BJ (cell line): ENCODE measurements around the gene USE1. TPM values are rescaled to one million over a fixed set of nuclear protein-coding genes. Genes with fewer than 3 reads are reported as not detected.

Source experiments
- CTCF ChIA-PET: fragments of 350-600 bp; formaldehyde crosslinking; extraction: SDS; loops from one replicate; lab custom pipeline; 2021; ENCODE audit warnings: antibody characterized with exemption, inconsistent platforms; lab: Yijun Ruan, JAX
- POLR2A ChIA-PET: fragments of 300-600 bp; sonication (Branson Sonifier 250); formaldehyde crosslinking; extraction: SDS; loops from one replicate; lab custom pipeline; 2021; ENCODE audit warnings: antibody characterized with exemption; lab: Charles Lee
- DNase-seq: peaks from one replicate; pipeline ENCODE4 v3.0.0-alpha.2; 2011; ENCODE audit warnings: low read depth
- H3K27me3 ChIP-seq: 2 replicates; pipeline ENCODE4 v1.6.0; 2011; ENCODE audit warnings: low read length; ENCODE audit not compliant: control insufficient read depth, insufficient read depth
- H3K36me3 ChIP-seq: 2 replicates; pipeline ENCODE4 v1.5.1; 2011; ENCODE audit warnings: low read length; ENCODE audit not compliant: control insufficient read depth, insufficient read depth
- H3K4me3 ChIP-seq: 2 replicates; pipeline ENCODE4 v1.5.1; 2011; ENCODE audit warnings: low read depth, mild to moderate bottlenecking, control low read depth, low read length
- CTCF ChIP-seq: IDR thresholded peaks from 2 replicates; pipeline ENCODE4 v1.5.1; 2011; ENCODE audit warnings: low read depth, mild to moderate bottlenecking, control low read depth, inconsistent platforms, low read length, moderate library complexity; ENCODE audit not compliant: insufficient read depth
- polyA minus RNA-seq: library from RNA; depleted of rRNA, polyadenylated mRNA; stranded (reverse); fragments of >200 nt; gene quantifications from 2 replicates; pipeline ENCODE4 v1.2.3, GENCODE V29; 2011; rRNA and poly(A)+ RNA removed
- polyA plus RNA-seq: library from polyadenylated mRNA; depleted of rRNA; stranded (reverse); fragments of >200 nt; gene quantifications from 2 replicates; pipeline ENCODE4 v1.2.3, GENCODE V29; 2011; rRNA removed

The USE1 gene
- polyA plus RNA-seq (27.9 and 29.7 TPM in 2 replicates), polyA minus RNA-seq (10.1 and 13.0 TPM in 2 replicates)

- CTCF ChIA-PET, result interaction anchor here (0.9 to 1.9 kb wide), 5 partner anchors 9 to 251 kb away, joined by 3 to 9 read pairs (median 6); partner anchors contain the start of gene OCEL1
- POLR2A ChIA-PET, result interaction anchor here (0.6 kb wide), 3 partner anchors 16 to 752 kb away, joined by 3 to 4 read pairs (median 4); partner anchors contain the start of gene BABAM1
- Histone ChIP-seq H3K27me3 (no peaks in the 10 kb centered on the region), H3K4me3 (peak within 1 kb of the TSS; percentile 88), H3K36me3 (peaks cover 24% of the 10 kb centered on the region)
- peak; percentile 51 for DNase-seq
- no peak for TF ChIP-seq CTCF
Measured at GRCh38 chr19:17215127-17215971, at the start of gene USE1. USE1 (plus strand) TSS chr19:17215357; CDS start chr19:17215406, 49 bp downstream.

GRCh38 chr19:17165715-17166114 is 49.4 kb upstream of the USE1 start:
- TF ChIP-seq CTCF, result no peak
- Histone ChIP-seq H3K27me3 (no peaks in the 10 kb centered on the region), H3K4me3 (no peak overlapping the region), H3K36me3 (peaks cover 33% of the 10 kb centered on the region)
- DNase-seq, result no peak
- CTCF ChIA-PET, result interaction anchor here (0.6 to 1.2 kb wide), 4 partner anchors 8 to 17 kb away, joined by 3 to 5 read pairs (median 4); no protein-coding TSS in a partner anchor
- POLR2A ChIA-PET, result no interaction called here

GRCh38 chr19:17170538-17171297 is 44.4 kb upstream of the USE1 start:
- no peak for TF ChIP-seq CTCF
- no peak overlapping the region for H3K4me3 ChIP-seq
- POLR2A ChIA-PET, result no interaction called here
- DNase-seq, result no peak
- H3K27me3 ChIP-seq, result no peaks in the 10 kb centered on the region
- CTCF ChIA-PET, result no interaction called here
- peaks cover 33% of the 10 kb centered on the region for H3K36me3 ChIP-seq

GRCh38 chr19:17171874-17172273 is 43.3 kb upstream of the USE1 start:
- peaks cover 38% of the 10 kb centered on the region for H3K36me3 ChIP-seq
- no peak for TF ChIP-seq CTCF
- ChIA-PET CTCF (no interaction called here), POLR2A (no interaction called here)
- H3K27me3 ChIP-seq, result no peaks in the 10 kb centered on the region
- H3K4me3 ChIP-seq, result no peak overlapping the region
- DNase-seq, result no peak
